IMR-90 (cell line): ENCODE results near the gene RASGRF2.

Experiments
- FOS ChIP-seq: fragments of 150-350 bp; IDR thresholded peaks from 2 replicates; pipeline ENCODE4 v1.6.1; 2016; ENCODE audit warnings: low read depth, low read length
- NFE2L2 ChIP-seq: fragments of 150-350 bp; IDR thresholded peaks from 2 replicates; pipeline ENCODE4 v1.6.1; 2016; ENCODE audit warnings: low read depth, mild to moderate bottlenecking, low read length
- RCOR1 ChIP-seq: IDR thresholded peaks from 2 replicates; pipeline ENCODE4 v1.6.1; 2012; ENCODE audit warnings: mild to moderate bottlenecking, low read length, improper control_type of control experiment; ENCODE audit not compliant: insufficient replicate concordance
- RFX5 ChIP-seq: IDR thresholded peaks from 2 replicates; pipeline ENCODE4 v1.8.0; 2012; ENCODE audit warnings: low read depth, mild to moderate bottlenecking, low read length, moderate library complexity
- TF ChIP-seq, protein P1 (sequence below): conservative IDR thresholded peaks from 2 replicates; pipeline ENCODE4 v1.5.1; 2012; ENCODE audit warnings: mild to moderate bottlenecking, low read depth, low read length, improper control_type of control experiment

DNA sequence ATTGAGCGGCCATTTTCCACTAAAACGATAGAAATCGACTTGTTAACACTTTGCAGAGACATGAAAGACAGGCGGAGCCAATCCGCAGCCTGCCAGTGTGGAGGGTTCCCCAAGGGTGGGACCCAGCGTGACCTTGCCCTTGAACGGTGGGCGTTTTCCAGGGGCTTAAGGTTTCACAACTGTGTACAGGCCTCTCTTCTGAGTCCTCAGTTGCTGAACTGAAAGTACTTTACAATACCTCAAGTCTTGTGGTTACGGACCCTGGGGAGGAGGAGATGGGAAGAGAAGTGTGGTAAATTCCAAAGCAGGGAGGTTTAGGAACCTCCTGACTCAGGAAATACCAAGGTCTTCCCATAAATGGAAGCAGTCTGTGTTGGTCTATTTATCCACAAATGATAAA is 204.8 kb downstream of the RASGRF2 start:
- TF ChIP-seq, protein P1, sequence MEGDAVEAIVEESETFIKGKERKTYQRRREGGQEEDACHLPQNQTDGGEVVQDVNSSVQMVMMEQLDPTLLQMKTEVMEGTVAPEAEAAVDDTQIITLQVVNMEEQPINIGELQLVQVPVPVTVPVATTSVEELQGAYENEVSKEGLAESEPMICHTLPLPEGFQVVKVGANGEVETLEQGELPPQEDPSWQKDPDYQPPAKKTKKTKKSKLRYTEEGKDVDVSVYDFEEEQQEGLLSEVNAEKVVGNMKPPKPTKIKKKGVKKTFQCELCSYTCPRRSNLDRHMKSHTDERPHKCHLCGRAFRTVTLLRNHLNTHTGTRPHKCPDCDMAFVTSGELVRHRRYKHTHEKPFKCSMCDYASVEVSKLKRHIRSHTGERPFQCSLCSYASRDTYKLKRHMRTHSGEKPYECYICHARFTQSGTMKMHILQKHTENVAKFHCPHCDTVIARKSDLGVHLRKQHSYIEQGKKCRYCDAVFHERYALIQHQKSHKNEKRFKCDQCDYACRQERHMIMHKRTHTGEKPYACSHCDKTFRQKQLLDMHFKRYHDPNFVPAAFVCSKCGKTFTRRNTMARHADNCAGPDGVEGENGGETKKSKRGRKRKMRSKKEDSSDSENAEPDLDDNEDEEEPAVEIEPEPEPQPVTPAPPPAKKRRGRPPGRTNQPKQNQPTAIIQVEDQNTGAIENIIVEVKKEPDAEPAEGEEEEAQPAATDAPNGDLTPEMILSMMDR: no peak
- no peak for TF ChIP-seq FOS
- TF ChIP-seq RFX5: no peak
- no peak for TF ChIP-seq NFE2L2
- no peak for TF ChIP-seq RCOR1
